HEK293 (cell line): ENCODE measurements around the gene MYO1E.

Experiments used
- CTCF ChIA-PET: fragments of 350-600 bp; formaldehyde crosslinking; extraction: SDS; loops from one replicate; lab custom pipeline; 2021; ENCODE audit warnings: antibody characterized with exemption; lab: Yijun Ruan, JAX
- POLR2A ChIA-PET: fragments of 300-600 bp; formaldehyde crosslinking; extraction: SDS; loops from one replicate; lab custom pipeline; 2020; ENCODE audit warnings: antibody characterized with exemption, inconsistent platforms; lab: Yijun Ruan, JAX
- H3K27ac ChIP-seq: fragments of 200-500 bp; sonication (Bioruptor generic); 2 replicates; pipeline ENCODE4 v1.5.1; 2014; ENCODE audit warnings: low read depth, low read length, control low read depth, inconsistent platforms; ENCODE audit errors: extremely low read depth
- H3K36me3 ChIP-seq, 2 experiments: fragments of 200-500 bp in 1 of 2; sonication (Bioruptor generic) in 1 of 2; 1 replicate in 1 of 2; 2 replicates in 1 of 2; pipeline ENCODE4 v1.5.1; 2014 to 2017; ENCODE audit warnings: inconsistent platforms in 2 of 2, low read length in 2 of 2; ENCODE audit not compliant: control insufficient read depth in 2 of 2, insufficient read depth in 1 of 2
- H3K4me1 ChIP-seq: fragments of 200-500 bp; sonication (Bioruptor generic); 2 replicates; pipeline ENCODE4 v1.5.1; 2014; ENCODE audit warnings: mild to moderate bottlenecking, low read length, inconsistent platforms; ENCODE audit not compliant: control insufficient read depth, insufficient read depth
- H3K4me3 ChIP-seq: 2 replicates; pipeline ENCODE4 v1.5.1; 2011; ENCODE audit warnings: low read depth, mild to moderate bottlenecking, control low read depth, low read length, moderate library complexity
- H3K9me3 ChIP-seq: fragments of 200-500 bp; sonication (Bioruptor generic); 2 replicates; pipeline ENCODE4 v1.5.1; 2014; ENCODE audit warnings: low read depth, low read length, inconsistent platforms; ENCODE audit not compliant: control insufficient read depth, insufficient read depth
- GLIS2 ChIP-seq: fragments of 450-650 bp; formaldehyde crosslinking; IDR thresholded peaks from 2 replicates; pipeline ENCODE4 v1.5.1; 2016; ENCODE audit warnings: missing biosample characterization, missing genetic modification characterization
- HOXA7 ChIP-seq: sonication (generic); formaldehyde crosslinking; IDR thresholded peaks from 2 replicates; pipeline ENCODE4 v1.8.1; 2022; ENCODE audit warnings: missing genetic modification reagents, borderline replicate concordance
- KLF1 ChIP-seq: fragments of 450-650 bp; formaldehyde crosslinking; IDR thresholded peaks from 2 replicates; pipeline ENCODE4 v1.5.1; 2016; ENCODE audit warnings: missing biosample characterization, missing genetic modification characterization
- KLF8 ChIP-seq: fragments of 450-650 bp; formaldehyde crosslinking; IDR thresholded peaks from 2 replicates; pipeline ENCODE4 v1.5.1; 2016; ENCODE audit warnings: missing biosample characterization, missing genetic modification characterization
- KLF9 ChIP-seq: fragments of 450-650 bp; formaldehyde crosslinking; IDR thresholded peaks from 2 replicates; pipeline ENCODE4 v1.5.1; 2016; ENCODE audit warnings: missing biosample characterization, missing genetic modification characterization, low read depth
- MZF1 ChIP-seq: fragments of 450-650 bp; formaldehyde crosslinking; IDR thresholded peaks from 2 replicates; pipeline ENCODE4 v1.5.1; 2017; ENCODE audit warnings: missing biosample characterization, missing genetic modification characterization, borderline replicate concordance
- SP2 ChIP-seq: fragments of 450-650 bp; formaldehyde crosslinking; IDR thresholded peaks from 2 replicates; pipeline ENCODE4 v1.5.1; 2016; ENCODE audit warnings: missing biosample characterization, missing genetic modification characterization
- SP3 ChIP-seq: fragments of 450-650 bp; formaldehyde crosslinking; IDR thresholded peaks from 2 replicates; pipeline ENCODE4 v1.5.1; 2016; ENCODE audit warnings: missing biosample characterization, missing genetic modification characterization
- SP7 ChIP-seq: fragments of 450-650 bp; formaldehyde crosslinking; IDR thresholded peaks from 2 replicates; pipeline ENCODE4 v1.5.1; 2016; ENCODE audit warnings: missing biosample characterization, missing genetic modification characterization
- ZBTB17 ChIP-seq: fragments of 450-650 bp; formaldehyde crosslinking; IDR thresholded peaks from 2 replicates; pipeline ENCODE4 v1.5.1; 2016; ENCODE audit warnings: missing biosample characterization, missing genetic modification characterization
- ZBTB48 ChIP-seq: fragments of 450-650 bp; formaldehyde crosslinking; IDR thresholded peaks from 2 replicates; pipeline ENCODE4 v1.5.1; 2016; ENCODE audit warnings: missing biosample characterization, missing genetic modification characterization
- ZEB2 ChIP-seq: fragments of 450-650 bp; formaldehyde crosslinking; IDR thresholded peaks from 2 replicates; pipeline ENCODE4 v1.5.1; 2016; ENCODE audit warnings: missing biosample characterization, missing genetic modification characterization
- ZNF133 ChIP-seq: fragments of 450-650 bp; formaldehyde crosslinking; IDR thresholded peaks from 2 replicates; pipeline ENCODE4 v1.5.1; 2016; ENCODE audit warnings: missing biosample characterization, missing genetic modification characterization
- ZNF184 ChIP-seq: fragments of 450-650 bp; IDR thresholded peaks from 2 replicates; pipeline ENCODE4 v1.5.1; 2018; ENCODE audit warnings: missing biosample characterization, mild to moderate bottlenecking, missing genetic modification characterization
- ZNF2 ChIP-seq: fragments of 450-650 bp; formaldehyde crosslinking; IDR thresholded peaks from 2 replicates; pipeline ENCODE4 v1.5.1; 2016; ENCODE audit warnings: missing biosample characterization, missing genetic modification characterization
- ZNF24 ChIP-seq: fragments of 450-650 bp; formaldehyde crosslinking; IDR thresholded peaks from 2 replicates; pipeline ENCODE4 v1.5.1; 2016; ENCODE audit warnings: missing biosample characterization, missing genetic modification characterization
- ZNF266 ChIP-seq: fragments of 450-650 bp; formaldehyde crosslinking; IDR thresholded peaks from 2 replicates; pipeline ENCODE4 v1.5.1; 2016; ENCODE audit warnings: missing biosample characterization, missing genetic modification characterization, low read depth
- ZNF335 ChIP-seq: fragments of 450-650 bp; formaldehyde crosslinking; conservative IDR thresholded peaks from 2 replicates; pipeline ENCODE4 v1.5.1; 2016; ENCODE audit warnings: missing biosample characterization, missing genetic modification characterization
- ZNF341 ChIP-seq: fragments of 450-650 bp; formaldehyde crosslinking; IDR thresholded peaks from 2 replicates; pipeline ENCODE4; 2016; ENCODE audit warnings: low read depth, missing biosample characterization, missing genetic modification characterization
- ZNF394 ChIP-seq: fragments of 450-650 bp; formaldehyde crosslinking; IDR thresholded peaks from 2 replicates; pipeline ENCODE4 v1.5.1; 2016; ENCODE audit warnings: missing biosample characterization, missing genetic modification characterization, mild to moderate bottlenecking, moderate library complexity, borderline replicate concordance
- ZNF555 ChIP-seq: fragments of 450-650 bp; formaldehyde crosslinking; conservative IDR thresholded peaks from 2 replicates; pipeline ENCODE4 v1.5.1; 2017; ENCODE audit warnings: missing biosample characterization, mild to moderate bottlenecking, missing genetic modification characterization, inconsistent platforms
- ZNF571 ChIP-seq: fragments of 450-650 bp; formaldehyde crosslinking; IDR thresholded peaks from 2 replicates; pipeline ENCODE4 v1.5.0; 2017; ENCODE audit warnings: missing biosample characterization, missing genetic modification characterization
- ZNF610 ChIP-seq: fragments of 450-650 bp; formaldehyde crosslinking; IDR thresholded peaks from 2 replicates; pipeline ENCODE4 v1.5.1; 2016; ENCODE audit warnings: missing biosample characterization, missing genetic modification characterization, borderline replicate concordance
- ZNF624 ChIP-seq: fragments of 450-650 bp; formaldehyde crosslinking; IDR thresholded peaks from 2 replicates; pipeline ENCODE4 v1.5.1; 2017; ENCODE audit warnings: missing biosample characterization, missing genetic modification characterization
- ZNF629 ChIP-seq: fragments of 450-650 bp; formaldehyde crosslinking; IDR thresholded peaks from 2 replicates; pipeline ENCODE4 v1.5.1; 2017; ENCODE audit warnings: missing biosample characterization, missing genetic modification characterization
- ZNF76 ChIP-seq: fragments of 450-650 bp; formaldehyde crosslinking; IDR thresholded peaks from 2 replicates; pipeline ENCODE4; 2016; ENCODE audit warnings: low read depth, missing biosample characterization, missing genetic modification characterization, borderline replicate concordance
- ZNF777 ChIP-seq: fragments of 450-650 bp; formaldehyde crosslinking; IDR thresholded peaks from 2 replicates; pipeline ENCODE4 v1.5.1; 2017; ENCODE audit warnings: missing biosample characterization, missing genetic modification characterization, borderline replicate concordance
- TF ChIP-seq, protein P1 (sequence below): fragments of 450-650 bp; formaldehyde crosslinking; IDR thresholded peaks from 2 replicates; pipeline ENCODE4 v1.5.1; 2016; ENCODE audit warnings: missing biosample characterization, missing genetic modification characterization
- TF ChIP-seq, protein P2 (sequence below): fragments of 450-650 bp; formaldehyde crosslinking; IDR thresholded peaks from 2 replicates; pipeline ENCODE4 v1.5.1; 2016; ENCODE audit warnings: missing biosample characterization, missing genetic modification characterization

Gene MYO1E

DNA sequence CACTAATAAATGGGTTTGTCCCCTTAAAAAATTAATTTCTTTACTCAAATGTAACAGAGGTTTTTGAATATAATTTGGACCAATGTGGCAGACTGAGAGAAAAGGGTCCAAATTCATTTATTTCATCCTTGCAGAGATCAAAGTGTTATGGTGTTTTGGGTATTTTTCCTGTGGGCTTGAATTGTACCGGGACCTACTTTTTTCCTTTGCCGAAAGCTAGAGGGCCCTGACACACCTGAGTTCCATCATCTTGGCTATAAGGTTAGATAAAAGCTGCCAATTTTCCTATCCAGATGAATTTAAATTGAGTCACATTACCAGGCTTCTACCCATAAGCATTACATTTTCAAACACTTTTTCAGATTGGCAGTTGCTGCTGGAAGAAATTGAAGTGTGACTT is 266.8 kb downstream of the MYO1E start:
- Histone ChIP-seq H3K27ac (peak overlapping the region; percentile 85; the same call in 1 of the 2 replicates), H3K9me3 (no peaks in the 10 kb centered on the region), H3K4me1 (no peaks in the 10 kb centered on the region), H3K36me3 (peaks cover 31 to 36% of the 10 kb centered on the region in 2 experiments), H3K4me3 (peak overlapping the region; percentile 95)
- POLR2A ChIA-PET: interaction anchor here (1.2 kb wide), 1 partner anchor 148 kb away, joined by 3 read pairs; no protein-coding TSS in a partner anchor
- CTCF ChIA-PET: no interaction called here
- TF ChIP-seq ZNF555: no peak
- TF ChIP-seq ZNF629 (tag by site-specific recombination): no peak
- no peak for TF ChIP-seq ZNF624 (tag by site-specific recombination)
- no peak for TF ChIP-seq ZNF571
- TF ChIP-seq, protein P1, sequence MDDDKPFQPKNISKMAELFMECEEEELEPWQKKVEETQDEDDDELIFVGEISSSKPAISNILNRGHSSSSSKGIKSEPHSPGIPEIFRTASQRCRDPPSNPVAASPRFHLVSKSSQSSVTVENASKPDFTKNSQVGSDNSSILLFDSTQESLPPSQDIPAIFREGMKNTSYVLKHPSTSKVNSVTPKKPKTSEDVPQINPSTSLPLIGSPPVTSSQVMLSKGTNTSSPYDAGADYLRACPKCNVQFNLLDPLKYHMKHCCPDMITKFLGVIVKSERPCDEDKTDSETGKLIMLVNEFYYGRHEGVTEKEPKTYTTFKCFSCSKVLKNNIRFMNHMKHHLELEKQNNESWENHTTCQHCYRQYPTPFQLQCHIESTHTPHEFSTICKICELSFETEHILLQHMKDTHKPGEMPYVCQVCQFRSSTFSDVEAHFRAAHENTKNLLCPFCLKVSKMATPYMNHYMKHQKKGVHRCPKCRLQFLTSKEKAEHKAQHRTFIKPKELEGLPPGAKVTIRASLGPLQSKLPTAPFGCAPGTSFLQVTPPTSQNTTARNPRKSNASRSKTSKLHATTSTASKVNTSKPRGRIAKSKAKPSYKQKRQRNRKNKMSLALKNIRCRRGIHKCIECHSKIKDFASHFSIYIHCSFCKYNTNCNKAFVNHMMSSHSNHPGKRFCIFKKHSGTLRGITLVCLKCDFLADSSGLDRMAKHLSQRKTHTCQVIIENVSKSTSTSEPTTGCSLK (tag by site-specific recombination): no peak
- TF ChIP-seq ZNF2 (tag by site-specific recombination): no peak

DNA sequence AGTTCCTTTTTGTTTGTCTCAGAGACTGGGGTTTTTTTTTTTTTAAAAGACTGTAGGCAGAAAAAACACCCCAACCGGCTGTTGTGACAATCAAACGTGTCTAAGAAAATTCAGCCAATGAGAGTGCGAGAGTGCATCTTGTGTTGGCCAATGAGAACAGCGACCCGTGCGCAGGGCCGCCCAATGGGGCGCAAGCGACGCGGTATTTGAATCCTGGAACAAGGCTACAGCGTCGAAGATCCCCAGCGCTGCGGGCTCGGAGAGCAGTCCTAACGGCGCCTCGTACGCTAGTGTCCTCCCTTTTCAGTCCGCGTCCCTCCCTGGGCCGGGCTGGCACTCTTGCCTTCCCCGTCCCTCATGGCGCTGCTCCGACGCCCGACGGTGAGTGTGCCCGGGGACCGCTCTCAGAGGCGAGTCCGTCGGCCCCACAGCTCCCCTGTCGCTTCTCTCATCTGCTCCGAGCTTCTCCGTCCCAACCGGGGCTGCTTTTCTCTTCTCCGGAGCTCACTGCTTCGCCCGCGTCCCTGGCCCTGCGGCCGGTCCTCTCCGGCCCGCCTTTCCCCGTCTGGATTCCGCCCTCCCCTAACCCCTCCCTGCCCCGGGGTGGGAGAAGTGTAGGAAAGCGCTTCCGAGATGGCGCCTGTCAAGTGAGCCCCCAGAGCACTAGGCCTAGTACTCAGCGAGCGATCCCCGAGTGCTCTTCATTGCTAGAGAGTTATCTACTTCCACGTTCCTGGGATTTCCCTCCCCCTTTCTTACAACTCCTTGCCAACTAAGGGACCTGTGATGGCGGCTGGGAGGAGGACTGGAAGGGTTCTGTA is 267.5 kb downstream of the MYO1E start, which contains the start of gene CCNB2:
CCNB2 (plus strand) TSS at position 235 of the 821 bp plus-strand sequence; CDS start at position 358, 123 bp downstream.
- no peaks in the 10 kb centered on the region for H3K4me1 ChIP-seq
- POLR2A ChIA-PET: interaction anchor here (1.2 kb wide), 1 partner anchor 148 kb away, joined by 3 read pairs; no protein-coding TSS in a partner anchor
- TF ChIP-seq ZEB2 (tag by site-specific recombination) (no peak), ZBTB48 (tag by site-specific recombination) (peak; percentile 86), ZNF341 (tag by site-specific recombination) (peak; percentile 53), ZNF2 (tag by site-specific recombination) (peak; percentile 58), KLF9 (peak; percentile 51), ZNF184 (no peak), SP3 (peak; percentile 67), MZF1 (tag by site-specific recombination) (peak; percentile 86; the same call in 1 of the 2 replicates), ZNF266 (tag by site-specific recombination) (no peak), ZNF76 (no peak), KLF1 (peak; percentile 55), GLIS2 (tag by site-specific recombination) (peak; percentile 37; the same call in 1 of the 2 replicates), ZNF610 (tag by site-specific recombination) (no peak), ZNF394 (tag by site-specific recombination) (peak; percentile 98), ZNF777 (tag by site-specific recombination) (peak; percentile 91), SP7 (tag by site-specific recombination) (peak; percentile 56; the same call in 1 of the 2 replicates), ZBTB17 (peak; percentile 93), SP2 (tag by site-specific recombination) (peak; percentile 80), ZNF24 (tag by site-specific recombination) (peak; percentile 29; the same call in 1 of the 2 replicates), ZNF629 (tag by site-specific recombination) (0 out of 2 replicates have a peak, but pooled peaks have one; percentile 23), HOXA7 (CRISPR knock-in tag) (no peak), KLF8 (tag by site-specific recombination) (peak; percentile 64; the same call in 1 of the 2 replicates), ZNF335 (tag by site-specific recombination) (peak; percentile 82), ZNF133 (no peak)
- TF ChIP-seq, protein P2, sequence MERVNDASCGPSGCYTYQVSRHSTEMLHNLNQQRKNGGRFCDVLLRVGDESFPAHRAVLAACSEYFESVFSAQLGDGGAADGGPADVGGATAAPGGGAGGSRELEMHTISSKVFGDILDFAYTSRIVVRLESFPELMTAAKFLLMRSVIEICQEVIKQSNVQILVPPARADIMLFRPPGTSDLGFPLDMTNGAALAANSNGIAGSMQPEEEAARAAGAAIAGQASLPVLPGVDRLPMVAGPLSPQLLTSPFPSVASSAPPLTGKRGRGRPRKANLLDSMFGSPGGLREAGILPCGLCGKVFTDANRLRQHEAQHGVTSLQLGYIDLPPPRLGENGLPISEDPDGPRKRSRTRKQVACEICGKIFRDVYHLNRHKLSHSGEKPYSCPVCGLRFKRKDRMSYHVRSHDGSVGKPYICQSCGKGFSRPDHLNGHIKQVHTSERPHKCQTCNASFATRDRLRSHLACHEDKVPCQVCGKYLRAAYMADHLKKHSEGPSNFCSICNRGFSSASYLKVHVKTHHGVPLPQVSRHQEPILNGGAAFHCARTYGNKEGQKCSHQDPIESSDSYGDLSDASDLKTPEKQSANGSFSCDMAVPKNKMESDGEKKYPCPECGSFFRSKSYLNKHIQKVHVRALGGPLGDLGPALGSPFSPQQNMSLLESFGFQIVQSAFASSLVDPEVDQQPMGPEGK (tag by site-specific recombination): peak; percentile 62

More for the DNA sequence above, 267.5 kb downstream of the MYO1E start, which contains the start of gene CCNB2:
- CTCF ChIA-PET: no interaction called here
- H3K4me3 ChIP-seq: peak within 1 kb of the TSS; percentile 95
- peak within 1 kb of the TSS; percentile 85 for H3K27ac ChIP-seq
- no peaks in the 10 kb centered on the region for H3K9me3 ChIP-seq
- peaks cover 27 to 32% of the 10 kb centered on the region in 2 experiments for H3K36me3 ChIP-seq
